Epithelial cell of esophagus (primary cell): ENCODE measurements around the gene AKAP13.
"Not testable (repeated sequence)": the region's sequence is repeated elsewhere in the genome, so short reads cannot be mapped to it uniquely, and the experiment has no call there.

Source experiments
- DNase-seq: peaks from one replicate; pipeline ENCODE4 v3.0.0; 2010; ENCODE audit warnings: low read depth
- H3K4me3 ChIP-seq: 2 replicates; pipeline ENCODE4 v1.5.1; 2011; ENCODE audit warnings: mild to moderate bottlenecking, low read length, control low read depth
- CTCF ChIP-seq: IDR thresholded peaks from 2 replicates; pipeline ENCODE4 v1.5.1; 2011; ENCODE audit warnings: low read depth, mild to moderate bottlenecking, low read length, control low read depth, inconsistent platforms; ENCODE audit not compliant: insufficient read depth; ENCODE audit errors: missing control alignments

AKAP13 gene

GRCh38 chr15:85532689-85533088 is 152.3 kb downstream of the AKAP13 start:
- TF ChIP-seq CTCF: no peak
- H3K4me3 ChIP-seq: no peak overlapping the region
- DNase-seq: no peak

GRCh38 chr15:85534031-85534430 is 153.6 kb downstream of the AKAP13 start:
- DNase-seq: no peak
- no peak for TF ChIP-seq CTCF

GRCh38 chr15:85535533-85536330 is 155.3 kb downstream of the AKAP13 start:
- not testable (repeated sequence) for H3K4me3 ChIP-seq, DNase-seq

More at GRCh38 chr15:85534031-85534430, 153.6 kb downstream of the AKAP13 start:
- no peak overlapping the region for H3K4me3 ChIP-seq

GRCh38 chr15:85536341-85536740 is 155.9 kb downstream of the AKAP13 start:
- no peak for TF ChIP-seq CTCF
- no peak overlapping the region for H3K4me3 ChIP-seq
- DNase-seq: no peak

- H3K4me3 ChIP-seq: no peak overlapping the region
- no peak for DNase-seq
- TF ChIP-seq CTCF: no peak
Measured at GRCh38 chr15:85539491-85539890, 159.1 kb downstream of the AKAP13 start.

GRCh38 chr15:85540085-85540797 is 159.8 kb downstream of the AKAP13 start:
- H3K4me3 ChIP-seq: no peak overlapping the region

GRCh38 chr15:85541744-85542143 is 161.3 kb downstream of the AKAP13 start:
- H3K4me3 ChIP-seq: no peak overlapping the region
- no peak for TF ChIP-seq CTCF
- DNase-seq: peak; percentile 31

More at GRCh38 chr15:85540085-85540797, 159.8 kb downstream of the AKAP13 start:
- TF ChIP-seq CTCF: no peak
- DNase-seq: no peak
